ENCODE data around the gene ZNF736. TPM values are rescaled to one million over a fixed set of nuclear protein-coding genes. Genes with fewer than 3 reads are reported as not detected.

ZNF736 gene
- polyA plus RNA-seq, 3 donors = 1.3 to 7.1 (median 1.4) TPM

GRCh38 chr7:64359543-64359942, 45.8 kb downstream of the ZNF736 start:
- WGBS (ENCODE audit: insufficient coverage) = no CpG with 5 or more reads among the region's 2 CpGs
- Histone ChIP-seq H2AFZ (ENCODE audit: insufficient read depth, low read depth, low read length, poor library complexity, severe bottlenecking) (no peak overlapping the region), H3K4me1 (ENCODE audit: control insufficient read depth in 1 of 2, insufficient read depth in 2 of 2, low read length in 2 of 2) (no peaks in the 10 kb centered on the region), H3K9ac (ENCODE audit: insufficient read depth, low read length, poor library complexity, severe bottlenecking) (no peak overlapping the region), H4K20me1 (ENCODE audit: insufficient read depth, low read length) (no peaks in the 10 kb centered on the region), H3K4me2 (replicated peaks; ENCODE audit: extremely low read depth, low read length, poor library complexity, severe bottlenecking) (no peak overlapping the region), H3K4me3 (replicated peaks in 1 of 3; ENCODE audit: low read depth in 2 of 3, low read length in 3 of 3) (no peak overlapping the region), H3K27me3 (ENCODE audit: control insufficient read depth in 2 of 2, insufficient read depth in 2 of 2, low read length in 2 of 2) (no peaks in the 10 kb centered on the region), H3K27ac (ENCODE audit: low read depth in 1 of 2, low read length in 2 of 2) (no peak overlapping the region), H3K9me3 (replicated peaks in 1 of 2; ENCODE audit: control insufficient read depth in 1 of 2, insufficient read depth in 1 of 2, low read length in 2 of 2) (peaks cover 59 to 89% of the 10 kb centered on the region in 2 donors), H3K79me2 (ENCODE audit: insufficient read depth, low read length) (no peaks in the 10 kb centered on the region), H3K36me3 (replicated peaks in 1 of 2; ENCODE audit: control insufficient read depth in 1 of 2, insufficient read depth in 2 of 2, low read length in 2 of 2) (no peaks in the 10 kb centered on the region)
- Mint-ChIP-seq H3K4me1 (no peaks in the 10 kb centered on the region), H3K4me3 (no peak overlapping the region), H3K36me3 (no peaks in the 10 kb centered on the region), H3K9me3 (peaks cover 41 to 74% (median 71%) of the 10 kb centered on the region in 7 donors), H3K27ac (no peak overlapping the region), H3K27me3 (ENCODE audit: low read depth in 3 of 3) (peaks cover 0 to 2% (median 0%) of the 10 kb centered on the region in 3 donors)
- no peak for TF ChIP-seq CTCF (IDR thresholded peaks at IDR 0.05)
- no peak for DNase-seq
- intact Hi-C loops (cut with micrococcal nuclease) = no loop called here

- Mint-ChIP-seq H3K36me3 (no peaks in the 10 kb centered on the region), H3K4me3 (no peak overlapping the region), H3K27ac (no peak overlapping the region), H3K9me3 (peaks cover 13 to 76% (median 70%) of the 10 kb centered on the region in 7 donors), H3K27me3 (ENCODE audit: low read depth in 3 of 3) (no peaks in the 10 kb centered on the region), H3K4me1 (no peaks in the 10 kb centered on the region)
- H3K9me3 ChIP-seq (replicated peaks in 1 of 2; ENCODE audit: control insufficient read depth in 1 of 2, insufficient read depth in 1 of 2, low read length in 2 of 2) = peaks cover 59 to 95% of the 10 kb centered on the region in 2 donors
- H2AFZ ChIP-seq (ENCODE audit: insufficient read depth, low read depth, low read length, poor library complexity, severe bottlenecking) = no peak overlapping the region
- H3K9ac ChIP-seq (ENCODE audit: insufficient read depth, low read length, poor library complexity, severe bottlenecking) = no peak overlapping the region
- no peaks in the 10 kb centered on the region for H3K79me2 ChIP-seq (ENCODE audit: insufficient read depth, low read length)
- no peak overlapping the region for H3K4me2 ChIP-seq (replicated peaks; ENCODE audit: extremely low read depth, low read length, poor library complexity, severe bottlenecking)
- no peaks in the 10 kb centered on the region for H3K27me3 ChIP-seq (ENCODE audit: control insufficient read depth in 2 of 2, insufficient read depth in 2 of 2, low read length in 2 of 2)
- no peaks in the 10 kb centered on the region for H4K20me1 ChIP-seq (ENCODE audit: insufficient read depth, low read length)
- no peaks in the 10 kb centered on the region for H3K4me1 ChIP-seq (ENCODE audit: control insufficient read depth in 1 of 2, insufficient read depth in 2 of 2, low read length in 2 of 2)
- no peak for DNase-seq
- no peaks in the 10 kb centered on the region for H3K36me3 ChIP-seq (replicated peaks in 1 of 2; ENCODE audit: control insufficient read depth in 1 of 2, insufficient read depth in 2 of 2, low read length in 2 of 2)
- H3K4me3 ChIP-seq (replicated peaks in 1 of 3; ENCODE audit: low read depth in 2 of 3, low read length in 3 of 3) = no peak overlapping the region
- no peak for TF ChIP-seq CTCF (IDR thresholded peaks at IDR 0.05)
- no peak overlapping the region for H3K27ac ChIP-seq (ENCODE audit: low read depth in 1 of 2, low read length in 2 of 2)
- intact Hi-C loops (cut with micrococcal nuclease) = no loop called here
- WGBS (ENCODE audit: insufficient coverage) = 92% methylated on average over 2 of the region's 2 CpGs
These were observed 57.4 kb downstream of the ZNF736 start for GRCh38 chr7:64371116-64371515.

Measured in CD14-positive monocyte (primary cell).